Right lobe of liver (tissue), 6 donors: ENCODE measurements around the gene C6orf163. TPM values are rescaled to one million over a fixed set of nuclear protein-coding genes. Genes with fewer than 3 reads are reported as not detected.

Experiments
- ATAC-seq, 4 donors: fragments of 200-7000 bp; cut with Tn5 transposase; one replicate each; pipeline ENCODE4 v1.9.1; 2020; ENCODE audit warnings: mild to moderate bottlenecking in 4 of 4, moderate library complexity in 4 of 4
- DNase-seq, 3 donors: peaks; one replicate each; pipeline ENCODE4 v3.0.0-alpha.2; 2020
- H3K27ac ChIP-seq, 3 donors: fragments of 200-600 bp; one replicate each; pipeline ENCODE4 v1.8.0; 2022
- H3K27me3 ChIP-seq, 2 donors: fragments of 200-600 bp; one replicate each; pipeline ENCODE4 v1.8.0; 2022
- H3K36me3 ChIP-seq, 4 donors: fragments of 200-600 bp; sonication (generic) in 1 of 4; one replicate each; pipeline versions ENCODE4 v1.5.1 to v1.8.0; 2017 to 2022; ENCODE audit warnings: control low read depth in 1 of 4
- H3K4me1 ChIP-seq, 4 donors: fragments of 200-600 bp; sonication (generic) in 1 of 4; one replicate each; pipeline versions ENCODE4 v1.5.1 to v1.8.0; 2017 to 2022; ENCODE audit warnings: control low read depth in 1 of 4
- H3K4me3 ChIP-seq, 3 donors: fragments of 200-600 bp; one replicate each; pipeline ENCODE4 v1.8.0; 2022
- H3K9me3 ChIP-seq, 4 donors: fragments of 200-600 bp; sonication (generic) in 1 of 4; one replicate each; pipeline versions ENCODE4 v1.5.1 to v1.8.0; 2017 to 2022; ENCODE audit warnings: control low read depth in 1 of 4
- POLR2A ChIP-seq: fragments of 450-650 bp; IDR thresholded peaks from one replicate; pipeline ENCODE4 v1.6.1; 2017; ENCODE audit warnings: antibody characterized with exemption, mild to moderate bottlenecking
- WGBS: methylation state at CpG from one replicate; pipeline ENCODE4 v1.1.6; 2018; ENCODE audit warnings: low coverage, low lambda C conversion rate; ENCODE audit not compliant: insufficient coverage; ENCODE audit errors: missing lambda C conversion rate; 5-methylcytosine and 5-hydroxymethylcytosine counted together
- intact Hi-C, 2 donors: fragments of 100-400 bp; cut with DNase I; formaldehyde crosslinking; loops; one replicate each; pipeline versions ENCODE4 v1.11.2 to v1.14.1; 2022
- total RNA-seq, 6 experiments: library from RNA; depleted of rRNA in 2 of 6; stranded (reverse); fragments of >200 nt in 2 of 6; fragmentation: NEBNext Ultra II Directional in 3 of 6; extraction: Animal tissue kit (Norgen Biotek cat#: 25700) in 3 of 6; gene quantifications; one replicate each; pipeline versions ENCODE4 v1.1.0 to v1.2.4, GENCODE V29; 2016 to 2023
- TF ChIP-seq, protein P1 (sequence below), 4 donors: fragments of 200-600 bp in 3 of 4; fragments of 450-650 bp in 1 of 4; IDR thresholded peaks; one replicate each; pipeline versions ENCODE4 v1.5.1 to v1.8.0; 2016 to 2022; ENCODE audit warnings: antibody characterized with exemption in 4 of 4, mild to moderate bottlenecking in 2 of 4
- donor health status: DM: no; HTN: yes; CAD: no.
- donor health status: DM: no; HTN: no; CAD: no.
- donor health status: DM: no; HTN: no; CAD: no.
- donor health status: DM: no; HTN: yes; CAD: no.
- donor health status: DM: no; HTN: yes; CAD: no.

C6orf163 gene
- total RNA-seq, 6 experiments from 2014 or later: 0.55 to 1.7 (median 1.4) TPM

DNA sequence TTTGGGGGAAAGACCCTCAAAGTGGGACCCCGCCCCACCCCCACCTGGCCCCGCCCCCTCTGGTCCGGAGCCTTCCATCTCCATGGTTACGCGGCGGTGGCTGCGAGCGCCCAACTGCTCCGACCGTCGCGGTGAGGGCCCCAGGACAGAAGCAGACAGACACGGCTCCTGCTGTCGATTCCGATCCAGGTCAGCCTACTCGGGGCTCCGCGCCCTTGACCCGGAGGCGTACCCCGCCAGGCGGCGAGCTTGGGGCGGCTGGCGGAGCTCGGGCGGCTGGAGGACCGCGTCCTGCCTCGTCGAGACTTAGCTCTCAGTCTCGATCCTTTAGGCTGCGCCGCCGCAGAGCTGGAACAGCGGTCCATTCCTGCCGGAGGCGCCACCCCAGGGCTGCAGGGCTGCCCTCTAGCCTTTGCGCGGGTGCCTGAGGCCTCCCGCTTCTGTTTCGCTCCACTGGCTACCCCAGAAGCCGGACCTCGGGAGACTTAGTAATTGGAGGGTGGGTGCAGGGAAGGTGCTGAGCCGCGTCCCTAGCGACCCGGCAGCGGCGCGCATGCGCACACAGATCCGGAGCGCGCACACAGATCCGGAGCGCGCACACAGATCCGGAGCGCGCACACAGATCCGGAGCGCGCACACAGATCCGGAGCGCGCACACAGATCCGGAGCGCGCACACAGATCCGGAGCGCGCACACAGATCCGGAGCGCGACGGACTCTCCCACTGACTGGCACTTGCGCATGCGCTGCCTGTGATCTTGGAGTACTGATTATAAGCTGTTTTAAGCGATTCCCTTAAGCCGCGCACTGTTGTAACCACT is 63.5 kb downstream of the C6orf163 start, which contains the start of gene CFAP206:
CFAP206 (plus strand) TSS at position 72 of the 820 bp plus-strand sequence. CDS start 1,868 bp downstream, outside the sequence.
- intact Hi-C loops: no loop called here
- TF ChIP-seq, protein P1, sequence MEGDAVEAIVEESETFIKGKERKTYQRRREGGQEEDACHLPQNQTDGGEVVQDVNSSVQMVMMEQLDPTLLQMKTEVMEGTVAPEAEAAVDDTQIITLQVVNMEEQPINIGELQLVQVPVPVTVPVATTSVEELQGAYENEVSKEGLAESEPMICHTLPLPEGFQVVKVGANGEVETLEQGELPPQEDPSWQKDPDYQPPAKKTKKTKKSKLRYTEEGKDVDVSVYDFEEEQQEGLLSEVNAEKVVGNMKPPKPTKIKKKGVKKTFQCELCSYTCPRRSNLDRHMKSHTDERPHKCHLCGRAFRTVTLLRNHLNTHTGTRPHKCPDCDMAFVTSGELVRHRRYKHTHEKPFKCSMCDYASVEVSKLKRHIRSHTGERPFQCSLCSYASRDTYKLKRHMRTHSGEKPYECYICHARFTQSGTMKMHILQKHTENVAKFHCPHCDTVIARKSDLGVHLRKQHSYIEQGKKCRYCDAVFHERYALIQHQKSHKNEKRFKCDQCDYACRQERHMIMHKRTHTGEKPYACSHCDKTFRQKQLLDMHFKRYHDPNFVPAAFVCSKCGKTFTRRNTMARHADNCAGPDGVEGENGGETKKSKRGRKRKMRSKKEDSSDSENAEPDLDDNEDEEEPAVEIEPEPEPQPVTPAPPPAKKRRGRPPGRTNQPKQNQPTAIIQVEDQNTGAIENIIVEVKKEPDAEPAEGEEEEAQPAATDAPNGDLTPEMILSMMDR (IDR thresholded peaks at IDR 0.05): peak in 1 of 4 donors; percentile 11
- no peak for TF ChIP-seq POLR2A
- ATAC-seq (peak; percentile 93 to 95 (median 94)), DNase-seq (peak; percentile 83 to 89 (median 87))
- WGBS: 0% methylated on average over 30 of the region's 82 CpGs
- H3K27ac ChIP-seq: peak within 1 kb of the TSS; percentile 21 to 72 (median 64)
- H3K9me3 ChIP-seq: no peaks in the 10 kb centered on the region
- peaks cover 0 to 6% (median 2%) of the 10 kb centered on the region in 4 donors for H3K4me1 ChIP-seq
- H3K36me3 ChIP-seq: no peaks in the 10 kb centered on the region
- H3K27me3 ChIP-seq: no peaks in the 10 kb centered on the region
- H3K4me3 ChIP-seq: peak within 1 kb of the TSS; percentile 93 to 98 (median 97)

DNA sequence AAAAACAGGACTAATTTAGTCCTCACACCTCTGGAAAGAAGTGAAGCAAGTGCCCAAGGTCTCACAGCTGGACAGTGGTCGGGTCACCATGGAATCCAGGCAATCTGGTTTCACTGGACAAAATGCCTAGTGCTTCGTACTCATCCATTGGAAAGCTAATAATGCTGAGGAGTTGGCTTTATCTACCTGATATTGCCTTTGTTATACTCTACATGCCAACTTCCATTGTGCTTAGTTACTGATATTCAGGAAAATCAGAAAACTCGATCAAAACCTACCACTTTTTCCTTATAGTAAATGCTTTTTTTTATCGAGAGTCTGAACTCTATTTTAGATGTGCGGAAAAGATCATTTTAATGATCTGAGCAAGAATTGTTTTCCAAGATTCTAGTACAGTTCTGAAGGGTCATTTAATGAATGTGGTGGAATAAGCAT is 64.1 kb downstream of the C6orf163 start:
- H3K27me3 ChIP-seq: no peaks in the 10 kb centered on the region
- peak overlapping the region; percentile 17 to 98 (median 93) for H3K4me3 ChIP-seq
- 43% methylated on average over 5 of the region's 5 CpGs for WGBS
- TF ChIP-seq POLR2A: no peak
- TF ChIP-seq, protein P1 (IDR thresholded peaks at IDR 0.05): no peak
- H3K36me3 ChIP-seq: no peaks in the 10 kb centered on the region
- peak overlapping the region in 1 of 3 donors; percentile 64 for H3K27ac ChIP-seq
- ATAC-seq (peak in 2 of 4 donors; percentile 43 to 51), DNase-seq (no peak)
- H3K4me1 ChIP-seq: peaks cover 0 to 6% (median 2%) of the 10 kb centered on the region in 4 donors
- intact Hi-C loops: no loop called here
- no peaks in the 10 kb centered on the region for H3K9me3 ChIP-seq

Other genes starting within 250 kb of the C6orf163 start
- not detected for gene CGA, start 249.7 kb upstream of the C6orf163 start, total RNA-seq
- gene ZNF292, start 189.2 kb upstream of the C6orf163 start, total RNA-seq: 10 to 100 TPM in 5 of 6 experiments, 1 to 10 TPM in 1; 8.7 to 22.0 (median 11.2) TPM
- 1 to 10 TPM; 2.8 to 5.9 (median 4.3) TPM for gene SMIM8, start 22.2 kb upstream of the C6orf163 start, total RNA-seq
- gene GJB7, start 15.5 kb upstream of the C6orf163 start, total RNA-seq: not detected
- gene CFAP206, start 63.2 kb downstream of the C6orf163 start, total RNA-seq: under 1 TPM in 1 of 6 experiments, not detected in 5; 0.20 TPM
- 10 to 100 TPM in 4 of 6 experiments, 1 to 10 TPM in 2; 9.3 to 14.1 (median 11.2) TPM for gene SLC35A1, start 128.2 kb downstream of the C6orf163 start, total RNA-seq
- 10 to 100 TPM; 13.5 to 19.3 (median 14.6) TPM for gene RARS2, start 245.2 kb downstream of the C6orf163 start, total RNA-seq
- gene ORC3, start 245.3 kb downstream of the C6orf163 start, total RNA-seq: 10 to 100 TPM in 3 of 6 experiments, 1 to 10 TPM in 3; 7.7 to 12.7 (median 9.8) TPM